Raji (cell line): ENCODE data around the gene TRIM8.
A peak's percentile ranks its signal among the peaks of the same experiment; 100 is the strongest.

Experiments
- POLR2A ChIP-seq: IDR thresholded peaks from 2 replicates; pipeline ENCODE4 v1.6.1; 2011; ENCODE audit warnings: low read depth, low read length, control low read depth; ENCODE audit not compliant: insufficient read depth

TRIM8 gene

GRCh38 chr10:102635377-102635776, 8.9 kb upstream of the TRIM8 start:
- no peak for TF ChIP-seq POLR2A

- TF ChIP-seq POLR2A: no peak
These were observed 4.7 kb upstream of the TRIM8 start for GRCh38 chr10:102639537-102639936.

DNA sequence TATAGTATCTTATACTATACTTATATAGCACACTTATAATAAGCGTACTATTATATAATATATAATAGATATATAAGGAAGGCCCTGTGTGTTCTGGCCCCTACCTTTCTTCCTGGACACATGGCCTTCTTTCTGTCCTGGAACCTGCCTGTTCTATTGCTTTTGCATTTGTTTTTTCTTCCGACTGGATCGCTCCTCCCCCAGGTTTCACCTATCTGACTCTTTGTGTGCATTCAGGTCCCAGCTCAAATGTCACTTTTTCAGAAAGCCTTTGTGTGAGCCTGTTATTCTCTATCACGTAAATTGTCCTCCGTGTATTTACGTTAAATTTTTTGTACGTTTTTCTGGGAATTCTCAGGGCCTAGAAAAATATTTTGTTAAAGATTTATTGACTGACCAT, 2.9 kb upstream of the TRIM8 start:
- TF ChIP-seq POLR2A: no peak

DNA sequence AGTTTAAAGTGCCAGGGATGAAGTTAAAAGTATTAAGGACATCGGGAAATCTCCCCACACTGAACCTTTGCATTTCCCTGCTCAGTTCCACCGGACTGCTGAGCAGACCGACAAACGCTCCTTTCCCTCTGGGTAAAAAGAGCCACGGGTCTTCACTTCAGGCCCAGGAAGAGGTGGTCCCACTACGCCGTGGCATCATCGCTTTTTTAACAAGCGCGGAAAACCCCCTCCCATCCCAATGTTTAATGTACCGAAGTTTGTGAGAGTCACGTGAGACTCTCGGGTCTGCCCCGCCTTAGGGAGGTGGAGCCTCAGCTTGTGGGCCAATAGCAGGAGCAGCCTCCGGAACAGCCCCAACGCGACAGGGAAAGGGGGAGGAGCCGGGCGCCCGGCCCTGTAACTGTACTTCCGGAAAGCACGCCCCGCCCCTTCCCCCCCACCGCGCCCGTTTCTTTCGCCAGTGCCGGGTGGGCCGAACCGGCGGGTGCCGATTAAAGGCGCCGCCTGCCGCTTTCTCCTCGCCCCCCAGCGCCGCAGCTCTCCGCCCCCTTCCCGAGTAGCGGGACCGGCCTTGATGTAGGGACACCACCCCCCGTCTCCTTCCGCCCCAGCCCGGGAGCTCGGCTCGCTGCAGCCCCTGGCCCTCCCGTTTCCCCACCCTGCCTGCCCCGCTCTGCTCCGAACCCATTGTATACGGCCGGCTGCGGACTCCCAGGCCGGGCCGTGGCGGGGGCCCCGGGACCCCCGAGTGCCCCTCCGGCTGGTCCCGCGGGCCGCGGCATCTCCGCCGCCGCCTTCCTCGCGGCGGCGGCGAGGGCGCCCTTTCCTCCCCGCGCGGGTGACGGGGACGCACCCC, 2.2 kb upstream of the TRIM8 start:
- peak; percentile 80 for TF ChIP-seq POLR2A

DNA sequence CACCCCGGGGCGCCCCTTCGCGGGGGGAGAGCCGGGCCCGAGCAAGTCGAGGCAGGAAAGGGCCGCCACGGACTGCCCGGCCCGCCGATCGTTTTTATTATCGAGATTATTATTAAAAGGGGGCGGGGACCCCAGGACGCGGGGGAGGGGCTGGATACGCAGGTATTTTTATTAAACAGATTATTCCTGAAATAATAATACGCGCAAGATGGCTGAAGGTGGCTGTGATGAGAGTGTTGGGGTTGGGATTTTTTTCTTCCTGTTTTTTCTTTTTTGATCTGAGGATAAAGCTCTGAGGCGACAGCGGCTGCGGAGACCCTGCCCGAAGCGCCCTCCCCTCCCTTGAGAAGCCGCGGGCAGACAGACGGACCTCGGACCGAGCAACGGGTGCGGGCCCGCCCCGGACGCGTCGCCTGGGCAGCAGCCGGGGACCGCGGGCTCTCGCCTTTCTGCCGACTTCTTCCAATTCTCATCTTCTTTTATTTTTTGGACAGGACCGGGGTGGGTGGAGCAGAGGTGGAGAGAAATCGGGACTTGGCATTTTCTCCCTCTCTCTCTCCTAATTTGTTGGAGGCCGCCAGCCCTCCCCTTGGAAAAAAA, 1.4 kb upstream of the TRIM8 start:
- TF ChIP-seq POLR2A: no peak

- no peak for TF ChIP-seq POLR2A
These were observed 778 bp upstream of the TRIM8 start for GRCh38 chr10:102643336-102644065.

- TF ChIP-seq POLR2A: peak; percentile 70
These were observed 538 bp downstream of the TRIM8 start for GRCh38 chr10:102644646-102645387.

GRCh38 chr10:102645388-102645740, 1.1 kb downstream of the TRIM8 start:
- no peak for TF ChIP-seq POLR2A

- peak; percentile 19; the same call in 1 of the 2 replicates for TF ChIP-seq POLR2A
These were observed 1.7 kb downstream of the TRIM8 start for GRCh38 chr10:102645741-102646609.

GRCh38 chr10:102646610-102647442, 2.5 kb downstream of the TRIM8 start:
- TF ChIP-seq POLR2A: peak; percentile 32; the same call in 1 of the 2 replicates

DNA sequence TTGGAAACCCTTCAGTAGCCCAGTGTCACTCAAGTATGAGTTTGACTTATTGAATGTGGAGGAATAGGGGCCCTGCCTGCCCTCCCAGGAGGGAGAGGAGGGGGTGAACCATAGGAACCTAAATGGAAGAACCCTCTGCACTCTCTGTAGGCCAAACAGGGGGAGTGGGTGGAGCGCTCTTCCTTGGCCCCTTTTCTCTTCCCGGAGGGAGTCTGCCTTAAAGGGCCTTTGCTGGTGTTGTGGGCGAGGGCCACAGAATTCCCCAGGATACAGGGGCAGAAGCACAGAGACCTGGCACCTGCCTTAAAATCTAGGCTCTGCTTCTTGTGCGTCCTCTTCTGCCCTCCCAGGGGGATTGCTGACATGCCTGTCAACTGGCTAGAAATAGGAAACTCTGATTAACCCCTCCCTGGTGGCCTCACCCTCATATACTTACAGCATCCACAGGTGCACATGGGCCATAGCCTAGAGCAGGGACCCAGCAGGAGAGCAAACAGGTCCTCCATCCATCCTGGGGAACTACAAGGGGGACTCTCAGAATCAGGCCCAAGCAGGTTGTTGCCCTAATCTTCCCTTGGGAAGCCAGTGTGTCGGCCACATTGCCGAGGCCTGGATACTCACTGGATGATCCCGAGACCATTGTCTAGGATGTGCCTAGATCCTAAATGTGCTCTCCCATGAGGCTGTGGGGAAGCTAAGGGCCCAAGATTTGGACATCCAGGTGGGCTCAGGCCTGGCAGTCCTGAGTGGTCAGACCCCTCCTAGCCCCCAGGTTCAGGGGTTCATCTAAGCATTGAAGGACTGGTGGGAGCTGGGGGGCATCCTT, 3.4 kb downstream of the TRIM8 start:
- TF ChIP-seq POLR2A: peak; percentile 42; the same call in 1 of the 2 replicates

DNA sequence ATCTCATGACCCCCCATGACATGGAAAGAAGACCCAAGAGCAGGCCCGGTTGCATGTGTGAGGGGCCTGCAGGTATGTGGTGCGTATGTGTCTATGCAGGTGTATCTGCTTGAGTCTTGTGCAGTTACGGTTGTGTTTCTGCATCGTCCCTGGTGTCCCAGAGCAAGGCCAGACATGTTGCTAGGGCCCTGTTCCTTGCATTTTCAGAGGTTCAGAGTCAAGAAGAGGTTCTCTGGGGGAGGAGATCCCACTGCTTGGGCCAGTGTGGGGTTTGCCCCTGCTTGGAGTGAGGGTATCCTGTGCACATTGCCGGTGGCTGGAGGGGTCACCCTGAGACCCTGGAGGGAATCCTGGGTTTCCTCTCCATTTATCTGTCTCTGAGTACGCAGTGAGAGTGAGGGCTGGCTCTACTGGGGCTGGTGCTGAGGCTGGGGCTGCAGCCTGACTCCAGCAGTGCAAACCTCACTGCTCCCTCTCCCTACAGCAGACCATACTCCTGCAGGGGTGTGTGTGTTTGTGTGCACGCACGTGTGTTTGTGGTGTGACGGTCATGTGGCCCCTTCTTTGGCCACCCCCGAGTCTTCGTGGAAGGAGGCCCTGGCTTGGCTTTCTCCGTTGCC, 4.1 kb downstream of the TRIM8 start:
- no peak for TF ChIP-seq POLR2A
